Cerebellar nuclear complex (tissue), 1 donor: ENCODE results near the gene SNX21.

Experiments used
- DNase-seq, 2 experiments: peaks; one replicate each; lab custom pipeline; 2025; lab: John Stamatoyannopoulos, UW

Gene SNX21

DNA sequence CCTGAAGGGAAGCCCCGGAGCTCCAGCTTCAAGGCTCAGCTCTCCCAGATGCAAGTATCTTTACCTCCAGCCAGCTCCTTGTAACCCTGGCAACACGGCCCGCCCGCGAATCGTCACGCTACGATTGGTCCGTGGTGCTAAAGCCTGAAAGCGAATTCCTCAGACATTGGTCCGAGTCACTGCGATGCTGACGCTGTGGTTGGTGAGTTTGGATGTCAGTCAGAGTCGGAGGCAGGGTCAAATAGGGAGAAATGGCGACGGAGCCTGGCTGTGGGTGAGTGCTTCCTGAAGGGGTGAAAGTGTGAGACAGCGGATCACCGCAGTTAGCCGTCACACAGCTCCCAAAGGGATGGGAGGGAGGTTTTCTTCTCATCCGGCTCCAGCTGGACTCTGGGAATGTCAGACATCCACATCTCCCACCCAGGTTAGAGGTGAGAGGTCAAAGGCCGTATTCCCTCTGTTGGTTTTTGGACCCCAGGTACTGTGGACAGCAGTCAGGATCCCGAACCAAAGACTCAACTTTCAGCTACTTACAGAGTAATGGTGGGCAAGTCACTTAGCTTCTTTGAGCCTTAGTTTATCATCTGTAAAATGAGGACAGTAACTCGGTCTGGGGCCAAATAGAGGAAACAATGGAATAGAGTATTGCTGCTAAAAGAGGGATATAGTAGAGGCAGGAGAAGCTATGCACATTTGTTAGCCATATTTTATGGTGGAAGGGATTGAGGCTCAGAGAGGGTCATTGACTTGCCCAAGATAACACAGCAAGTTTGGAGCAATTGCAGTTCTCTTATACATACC lies 47.6 kb downstream of the SNX21 start, which contains the start of gene ZSWIM1:
TSS of gene ZSWIM1 (plus strand) at position 240 of the 801 bp plus-strand sequence. CDS start 1,366 bp downstream, outside the sequence.
- peak; percentile 91 to 97 for DNase-seq

DNA sequence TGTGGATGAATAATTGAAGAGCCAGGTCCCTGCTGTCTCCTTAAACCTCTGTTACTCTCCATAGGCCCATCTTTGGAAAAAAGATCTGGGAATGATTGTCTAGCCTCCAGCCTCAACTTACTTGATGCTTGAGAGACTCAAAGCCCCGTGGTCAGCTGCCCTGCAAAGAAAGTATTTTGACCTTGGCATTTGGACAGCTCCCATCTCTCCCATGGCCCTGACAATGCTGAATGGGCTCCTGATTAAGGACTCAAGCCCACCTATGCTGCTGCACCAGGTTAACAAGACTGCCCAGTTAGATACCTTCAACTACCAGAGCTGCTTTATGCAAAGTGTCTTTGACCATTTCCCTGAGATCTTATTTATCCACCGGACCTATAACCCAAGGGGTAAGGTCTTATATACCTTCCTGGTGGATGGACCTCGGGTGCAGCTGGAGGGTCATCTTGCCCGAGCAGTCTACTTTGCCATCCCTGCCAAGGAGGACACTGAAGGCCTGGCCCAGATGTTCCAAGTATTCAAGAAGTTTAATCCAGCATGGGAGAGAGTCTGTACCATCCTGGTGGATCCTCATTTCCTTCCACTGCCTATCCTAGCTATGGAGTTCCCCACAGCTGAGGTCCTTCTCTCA lies 49.0 kb downstream of the SNX21 start:
- DNase-seq, result no peak

GRCh38 chr20:45883100-45883469 lies 49.5 kb downstream of the SNX21 start:
- DNase-seq, result no peak

DNA sequence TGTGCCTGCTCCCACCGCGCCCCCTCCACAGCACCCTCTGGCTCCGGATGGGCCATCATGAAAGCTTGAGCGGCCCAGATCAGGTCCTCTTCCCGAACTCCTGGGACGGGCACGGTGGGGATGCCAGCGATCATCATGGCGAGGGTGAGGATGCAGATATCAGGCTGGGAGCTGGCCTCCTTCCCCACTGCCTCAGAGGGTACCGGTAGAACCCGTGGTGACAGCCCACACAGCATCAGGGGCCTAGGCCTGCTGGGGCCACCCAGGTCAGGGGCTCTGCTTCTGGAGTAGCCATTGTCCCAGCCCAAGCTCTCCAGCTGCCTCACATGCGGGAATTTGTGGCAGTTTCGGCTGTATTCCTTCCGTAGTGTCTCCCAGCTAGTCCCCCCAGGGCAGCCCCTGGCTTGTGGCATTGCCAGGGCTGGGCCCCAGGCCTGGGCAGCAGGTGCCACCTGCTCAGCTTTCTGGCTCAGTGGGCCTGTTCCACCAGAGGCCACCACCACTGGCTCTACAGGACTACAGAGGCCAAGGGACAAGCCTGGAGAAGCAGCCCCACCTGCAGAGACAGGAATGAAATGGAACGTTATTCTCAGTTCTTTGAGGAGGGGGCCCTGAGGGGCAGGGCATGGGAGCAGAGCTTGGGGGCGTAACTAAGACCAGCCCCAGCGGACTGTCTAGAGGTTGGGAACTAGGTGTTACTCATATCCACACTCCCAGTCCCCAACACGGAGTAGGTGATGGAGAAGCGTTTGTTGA lies 53.2 kb downstream of the SNX21 start:
- DNase-seq, result no peak

DNA sequence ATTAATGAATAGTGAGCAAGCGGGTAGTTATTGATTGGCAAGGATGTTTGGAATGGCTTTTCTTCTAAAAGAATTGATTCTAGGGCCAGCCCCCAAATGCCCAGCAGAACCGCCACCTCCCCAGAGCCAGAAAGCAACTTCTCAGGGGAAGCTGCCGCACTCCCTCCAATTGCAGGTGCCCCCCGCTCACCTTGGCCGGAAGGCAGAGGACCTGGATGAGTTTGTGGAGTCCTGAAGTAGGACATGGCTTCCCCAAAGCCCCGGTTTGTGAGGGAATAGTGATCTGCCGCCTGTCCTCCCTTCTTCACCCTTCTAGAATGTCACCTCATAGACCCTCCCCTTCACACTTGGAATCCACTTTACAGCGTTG lies 53.7 kb downstream of the SNX21 start, which contains the start of gene SPATA25:
TSS of gene SPATA25 (minus strand) at position 277 of the 370 bp plus-strand sequence. CDS start at position 245, 32 bp downstream.
- no peak for DNase-seq

DNA sequence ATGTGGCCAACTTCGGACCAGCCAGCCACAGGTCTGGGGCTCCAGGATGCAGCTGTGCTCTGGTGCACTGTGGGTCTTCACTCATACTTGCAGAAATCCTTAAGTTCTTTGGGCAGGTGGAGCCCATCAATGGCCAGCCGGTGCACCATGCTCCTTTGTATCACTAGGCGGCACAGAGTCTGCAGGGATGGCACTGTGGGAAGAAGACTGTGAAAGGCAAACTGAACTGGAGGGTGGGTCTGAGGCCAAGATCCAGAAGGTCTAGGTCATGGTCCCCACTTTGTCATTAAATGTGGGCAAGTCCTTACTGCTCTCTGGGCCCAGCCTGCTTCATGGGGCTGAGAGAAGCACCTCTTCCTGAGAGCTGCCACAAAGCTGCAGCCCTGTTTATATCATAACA lies 55.1 kb downstream of the SNX21 start:
- no peak for DNase-seq

GRCh38 chr20:45890077-45890984 lies 56.7 kb downstream of the SNX21 start:
- peak in 1 of 2 experiments; percentile 54 for DNase-seq

DNA sequence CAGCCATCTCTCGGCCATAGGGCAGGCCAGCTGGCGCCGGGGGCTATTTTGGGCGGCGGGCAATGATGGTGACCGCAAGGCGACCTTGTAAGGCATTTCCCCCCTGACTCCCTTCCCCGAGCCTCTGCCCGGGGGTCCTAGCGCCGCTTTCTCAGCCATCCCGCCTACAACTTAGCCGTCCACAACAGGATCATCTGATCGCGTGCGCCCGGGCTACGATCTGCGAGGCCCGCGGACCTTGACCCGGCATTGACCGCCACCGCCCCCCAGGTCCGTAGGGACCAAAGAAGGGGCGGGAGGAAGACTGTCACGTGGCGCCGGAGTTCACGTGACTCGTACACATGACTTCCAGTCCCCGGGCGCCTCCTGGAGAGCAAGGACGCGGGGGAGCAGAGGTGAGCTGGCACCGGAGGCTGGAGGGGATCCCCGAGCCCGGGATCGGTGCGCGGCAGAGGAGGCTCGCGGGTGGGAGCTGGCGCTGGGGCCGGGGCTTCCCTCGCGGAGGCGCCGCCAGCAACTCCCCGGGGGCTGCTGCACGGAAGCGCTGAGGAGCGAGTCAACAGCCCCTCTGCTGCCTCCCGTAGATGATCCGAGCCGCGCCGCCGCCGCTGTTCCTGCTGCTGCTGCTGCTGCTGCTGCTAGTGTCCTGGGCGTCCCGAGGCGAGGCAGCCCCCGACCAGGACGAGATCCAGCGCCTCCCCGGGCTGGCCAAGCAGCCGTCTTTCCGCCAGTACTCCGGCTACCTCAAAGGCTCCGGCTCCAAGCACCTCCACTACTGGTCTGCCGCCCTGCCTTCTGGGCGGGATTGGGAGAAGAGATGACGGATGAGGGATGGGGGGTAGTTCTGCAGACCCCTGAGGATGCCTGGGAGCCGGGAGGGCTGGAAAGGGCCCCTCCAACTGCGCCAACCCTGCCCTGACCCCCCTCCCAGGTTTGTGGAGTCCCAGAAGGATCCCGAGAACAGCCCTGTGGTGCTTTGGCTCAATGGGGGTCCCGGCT lies 57.7 kb downstream of the SNX21 start, which contains the start of the genes CTSA and NEURL2:
TSS of gene CTSA (plus strand) at position 351 of the 999 bp plus-strand sequence. CDS start at position 585, 234 bp downstream.
TSS of gene NEURL2 (minus strand) at position 224 of the 999 bp plus-strand sequence. CDS start at position 7, 217 bp downstream.
- peak in 1 of 2 experiments; percentile 57 for DNase-seq

DNA sequence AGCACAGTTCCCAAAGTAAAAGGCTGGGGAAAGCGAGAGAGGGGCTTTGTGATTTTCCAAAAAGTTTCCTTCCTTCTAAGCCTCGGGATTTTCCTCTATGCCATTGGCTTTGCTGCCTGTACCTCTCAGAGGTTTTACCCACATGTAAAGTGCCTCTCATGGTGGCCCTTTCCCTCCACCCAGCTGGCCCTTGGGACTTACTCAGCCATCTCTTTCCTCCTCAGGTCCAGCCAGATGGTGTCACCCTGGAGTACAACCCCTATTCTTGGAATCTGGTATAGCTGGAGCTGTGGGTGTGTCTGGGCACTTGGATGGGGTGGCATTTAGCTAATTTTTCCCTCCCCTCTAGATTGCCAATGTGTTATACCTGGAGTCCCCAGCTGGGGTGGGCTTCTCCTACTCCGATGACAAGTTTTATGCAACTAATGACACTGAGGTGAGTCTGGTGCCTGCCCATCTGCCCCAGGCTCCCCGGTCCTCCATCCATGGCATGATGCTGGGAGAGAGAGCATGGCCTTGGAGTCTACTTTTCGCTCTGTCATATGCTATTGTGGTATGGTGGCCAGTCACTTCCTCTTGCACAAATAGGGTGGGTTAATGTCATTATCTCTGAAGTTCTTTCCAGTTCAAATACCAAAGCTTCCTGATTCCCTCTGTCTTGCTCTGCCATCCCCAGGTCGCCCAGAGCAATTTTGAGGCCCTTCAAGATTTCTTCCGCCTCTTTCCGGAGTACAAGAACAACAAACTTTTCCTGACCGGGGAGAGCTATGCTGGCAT lies 58.6 kb downstream of the SNX21 start:
- no peak for DNase-seq
